Measurements from ENCODE around the gene RPAP2. TPM values are rescaled to one million over a fixed set of nuclear protein-coding genes. Genes with fewer than 3 reads are reported as not detected.

Gene RPAP2
- total and polyA plus RNA-seq, 3 experiments from 2014 or later: 30.8 to 40.7 (median 38.6) TPM

DNA sequence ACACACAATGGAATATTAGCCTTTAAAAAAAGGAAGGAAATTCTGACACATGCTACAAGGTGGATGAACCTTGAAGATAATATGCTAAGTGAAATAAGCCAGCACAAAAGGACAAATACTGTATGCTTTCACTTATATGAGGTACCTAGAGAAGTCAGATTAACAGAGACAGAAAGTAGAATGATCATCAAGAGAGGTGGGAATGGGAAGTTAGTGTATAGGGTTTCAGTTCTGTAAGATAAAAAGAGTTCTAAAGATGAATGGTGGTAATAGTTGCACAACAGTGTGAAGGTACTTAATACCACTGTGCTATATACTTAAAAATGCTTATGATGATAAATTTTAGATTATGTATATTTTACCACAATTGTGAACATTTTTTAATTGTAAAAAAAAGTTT lies 7.2 kb downstream of the RPAP2 start:
- ChIA-PET CTCF (no interaction called here), POLR2A (no interaction called here)
- Histone ChIP-seq H3K27ac (ENCODE audit: low read depth, low read length) (no peak overlapping the region), H3K4me1 (ENCODE audit: insufficient read depth, low read length) (peaks cover 2% of the 10 kb centered on the region), H3K4me3 (ENCODE audit: low read length) (no peak overlapping the region), H3K9me3 (ENCODE audit: low read length) (no peaks in the 10 kb centered on the region), H3K36me3 (ENCODE audit: insufficient read depth, low read length) (no peaks in the 10 kb centered on the region), H3K27me3 (ENCODE audit: insufficient read depth, low read length, poor library complexity, severe bottlenecking) (no peaks in the 10 kb centered on the region)
- DNase-seq: no peak
- no peaks in the 10 kb centered on the region for H3K27me3 Mint-ChIP-seq
- H3K4me3 Mint-ChIP-seq: no peak overlapping the region
- H3K4me1 Mint-ChIP-seq: peaks cover 11 to 18% (median 18%) of the 10 kb centered on the region in 3 donors
- peak overlapping the region in 3 of 8 donors; percentile 0 to 81 (median 8) for H3K27ac Mint-ChIP-seq
- H3K36me3 Mint-ChIP-seq: peaks cover 0 to 60% (median 12%) of the 10 kb centered on the region in 3 donors
- no peaks in the 10 kb centered on the region for H3K9me3 Mint-ChIP-seq

DNA sequence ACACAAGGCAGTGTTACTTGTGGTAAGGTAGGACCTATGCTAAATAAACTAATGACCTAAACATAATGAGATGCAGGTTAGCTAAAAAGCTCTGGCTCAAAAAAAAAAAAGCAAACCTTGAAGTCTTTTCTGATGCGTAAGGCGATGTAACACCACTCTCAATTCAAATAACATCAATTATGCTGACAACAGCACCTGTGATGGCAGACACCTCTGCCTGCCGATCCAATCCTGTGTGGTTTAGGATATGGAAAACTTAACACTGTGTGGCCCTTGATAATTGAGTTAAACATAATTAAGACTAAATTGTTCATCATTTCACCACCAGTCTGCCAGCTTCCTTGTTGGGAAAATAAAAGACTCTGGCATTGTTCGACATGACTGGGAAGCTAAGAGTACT lies 9.1 kb downstream of the RPAP2 start:
- Mint-ChIP-seq H3K27me3 (no peaks in the 10 kb centered on the region), H3K36me3 (peaks cover 0 to 56% (median 12%) of the 10 kb centered on the region in 3 donors), H3K9me3 (no peaks in the 10 kb centered on the region), H3K4me1 (peaks cover 18 to 26% (median 26%) of the 10 kb centered on the region in 3 donors), H3K4me3 (no peak overlapping the region), H3K27ac (peak overlapping the region in 2 of 8 donors; percentile 4 to 5)
- Histone ChIP-seq H3K36me3 (ENCODE audit: insufficient read depth, low read length) (no peaks in the 10 kb centered on the region), H3K27me3 (ENCODE audit: insufficient read depth, low read length, poor library complexity, severe bottlenecking) (no peaks in the 10 kb centered on the region), H3K9me3 (ENCODE audit: low read length) (no peaks in the 10 kb centered on the region), H3K4me3 (ENCODE audit: low read length) (no peak overlapping the region), H3K4me1 (ENCODE audit: insufficient read depth, low read length) (peaks cover 14% of the 10 kb centered on the region), H3K27ac (ENCODE audit: low read depth, low read length) (no peak overlapping the region)
- POLR2A ChIA-PET: interaction anchor here (0.5 to 0.6 kb wide), 2 partner anchors 55 to 76 kb away, joined by 3 read pairs; no protein-coding TSS in a partner anchor
- no peak for DNase-seq
- CTCF ChIA-PET: interaction anchor here (0.9 to 5.0 kb wide), 5 partner anchors 10 to 316 kb away, joined by 3 to 63 read pairs (median 4); partner anchors contain the start of gene GFI1

DNA sequence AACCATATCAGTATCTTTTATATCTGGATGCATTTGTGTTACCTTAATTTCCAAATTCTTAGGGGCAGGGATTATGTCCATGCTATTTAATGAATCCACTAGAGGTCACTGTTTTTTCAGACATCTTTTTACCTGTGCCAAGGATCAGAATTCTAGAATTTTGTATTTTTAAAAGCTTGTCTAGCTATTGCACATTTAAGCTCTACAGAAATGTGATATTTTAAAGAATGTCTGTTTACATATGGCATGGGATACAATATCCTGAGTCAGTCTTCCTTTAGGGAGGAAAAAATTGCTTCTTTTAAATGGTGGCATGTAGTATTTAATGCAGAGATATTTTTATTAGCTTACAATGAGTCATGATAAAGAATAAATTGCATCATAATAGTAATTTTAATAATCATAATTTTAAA lies 11.3 kb downstream of the RPAP2 start:
- Mint-ChIP-seq H3K36me3 (peaks cover 0 to 42% (median 12%) of the 10 kb centered on the region in 3 donors), H3K4me3 (no peak overlapping the region), H3K27ac (peak overlapping the region in 4 of 8 donors; percentile 3 to 66 (median 23)), H3K4me1 (peaks cover 33 to 44% (median 44%) of the 10 kb centered on the region in 3 donors), H3K9me3 (no peaks in the 10 kb centered on the region), H3K27me3 (no peaks in the 10 kb centered on the region)
- no peak overlapping the region for H3K27ac ChIP-seq (ENCODE audit: low read depth, low read length)
- DNase-seq: peak in 2 of 5 donors; percentile 29 to 31
- H3K4me3 ChIP-seq (ENCODE audit: low read length): no peak overlapping the region
- no peaks in the 10 kb centered on the region for H3K36me3 ChIP-seq (ENCODE audit: insufficient read depth, low read length)
- peaks cover 28% of the 10 kb centered on the region for H3K4me1 ChIP-seq (ENCODE audit: insufficient read depth, low read length)
- ChIA-PET CTCF (interaction anchor here (0.6 to 5.0 kb wide), 25 partner anchors 10 to 314 kb away, joined by 3 to 63 read pairs (median 4); partner anchors contain the start of gene GFI1), POLR2A (interaction anchor here (0.5 to 1.1 kb wide), 3 partner anchors 152 to 177 kb away, joined by 3 to 5 read pairs (median 3); partner anchors contain the start of gene GFI1)
- H3K27me3 ChIP-seq (ENCODE audit: insufficient read depth, low read length, poor library complexity, severe bottlenecking): no peaks in the 10 kb centered on the region
- no peaks in the 10 kb centered on the region for H3K9me3 ChIP-seq (ENCODE audit: low read length)

DNA sequence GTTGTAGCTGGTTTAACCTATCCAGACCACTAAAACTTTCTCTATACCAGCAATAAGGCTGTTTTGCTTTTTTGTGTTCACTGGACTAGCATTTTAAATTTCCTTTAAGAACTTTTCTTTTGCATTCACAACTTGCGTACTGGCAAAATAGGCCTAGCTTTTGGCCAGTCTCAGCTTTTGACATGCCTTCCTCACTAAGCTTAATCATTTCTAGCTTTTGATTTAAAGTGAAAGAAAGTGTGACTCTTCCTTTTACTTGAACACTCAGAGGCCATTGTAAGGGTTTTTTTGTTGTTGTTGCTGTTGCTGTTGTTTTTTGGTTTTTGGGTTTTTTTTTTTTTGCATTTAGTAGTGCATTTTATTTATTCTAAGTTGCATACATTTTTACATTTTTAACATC lies 15.2 kb downstream of the RPAP2 start:
- H3K4me3 Mint-ChIP-seq: peak overlapping the region in 3 of 7 donors; percentile 5 to 47 (median 18)
- CTCF ChIA-PET: interaction anchor here (2.5 to 5.3 kb wide), 3 partner anchors 15 to 282 kb away, joined by 7 to 63 read pairs (median 7); partner anchors contain the start of gene GFI1
- no peaks in the 10 kb centered on the region for H3K9me3 Mint-ChIP-seq
- H3K27ac ChIP-seq (ENCODE audit: low read depth, low read length): no peak overlapping the region
- POLR2A ChIA-PET: interaction anchor here (1.2 kb wide), 2 partner anchors 169 to 173 kb away, joined by 7 to 10 read pairs; partner anchors contain the start of gene GFI1
- no peaks in the 10 kb centered on the region for H3K36me3 ChIP-seq (ENCODE audit: insufficient read depth, low read length)
- no peak overlapping the region for H3K4me3 ChIP-seq (ENCODE audit: low read length)
- no peaks in the 10 kb centered on the region for H3K9me3 ChIP-seq (ENCODE audit: low read length)
- H3K4me1 ChIP-seq (ENCODE audit: insufficient read depth, low read length): peaks cover 66% of the 10 kb centered on the region
- H3K27ac Mint-ChIP-seq: peak overlapping the region; percentile 57 to 97 (median 88)
- no peaks in the 10 kb centered on the region for H3K27me3 ChIP-seq (ENCODE audit: insufficient read depth, low read length, poor library complexity, severe bottlenecking)
- H3K4me1 Mint-ChIP-seq: peaks cover 66 to 81% (median 81%) of the 10 kb centered on the region in 3 donors
- H3K36me3 Mint-ChIP-seq: peaks cover 0 to 15% (median 3%) of the 10 kb centered on the region in 3 donors
- DNase-seq: no peak
- H3K27me3 Mint-ChIP-seq: no peaks in the 10 kb centered on the region

DNA sequence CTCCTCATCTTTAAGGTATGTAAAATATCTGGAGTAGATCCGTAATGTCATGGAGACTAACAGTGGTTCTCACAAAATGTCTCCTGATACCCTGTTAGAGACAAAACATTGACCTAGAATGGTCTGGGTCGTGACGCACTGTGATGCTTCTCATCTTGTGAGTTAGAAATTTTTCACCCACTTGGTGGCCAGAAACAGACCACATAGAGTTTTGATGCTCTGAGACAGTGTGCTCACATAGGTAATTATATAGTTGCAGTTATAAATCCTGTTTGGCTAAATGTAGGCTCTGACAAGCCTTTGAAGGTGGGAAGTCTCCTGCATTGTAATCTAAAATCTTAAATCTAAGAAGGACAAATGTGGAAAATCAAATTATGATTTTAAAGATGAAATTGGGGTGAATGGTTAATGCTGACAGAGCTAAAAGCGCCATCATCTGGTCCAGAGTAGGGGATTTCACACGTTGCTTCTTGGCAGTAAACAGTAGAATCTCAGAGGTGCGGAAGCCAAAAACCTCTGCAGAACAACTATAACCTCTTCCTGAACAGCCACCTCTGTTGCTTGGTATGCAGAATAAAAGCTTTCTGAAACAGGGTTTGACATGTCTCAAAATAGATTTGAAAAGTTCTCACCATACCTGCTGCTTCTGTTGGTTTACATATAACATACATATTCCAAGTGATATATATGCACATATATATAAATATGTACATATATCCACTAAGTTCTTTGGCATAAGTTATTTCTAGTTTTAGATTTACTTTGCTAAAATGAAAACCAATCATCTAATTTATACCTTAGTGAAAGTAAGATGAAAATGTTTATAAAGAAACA lies 17.1 kb downstream of the RPAP2 start:
- H3K4me3 Mint-ChIP-seq: peak overlapping the region; percentile 19 to 63 (median 52)
- peaks cover 5 to 14% (median 6%) of the 10 kb centered on the region in 3 donors for H3K36me3 Mint-ChIP-seq
- H3K4me3 ChIP-seq (ENCODE audit: low read length): no peak overlapping the region
- H3K27ac Mint-ChIP-seq: peak overlapping the region; percentile 86 to 98 (median 94)
- H3K27me3 Mint-ChIP-seq: no peaks in the 10 kb centered on the region
- H3K9me3 Mint-ChIP-seq: no peaks in the 10 kb centered on the region
- H3K4me1 ChIP-seq (ENCODE audit: insufficient read depth, low read length): peaks cover 68% of the 10 kb centered on the region
- no peaks in the 10 kb centered on the region for H3K27me3 ChIP-seq (ENCODE audit: insufficient read depth, low read length, poor library complexity, severe bottlenecking)
- DNase-seq: peak; percentile 13 to 72 (median 67)
- ChIA-PET POLR2A (interaction anchor here (1.0 to 3.3 kb wide), 4 partner anchors 52 to 170 kb away, joined by 3 to 21 read pairs (median 5); partner anchors contain the start of gene GFI1), CTCF (interaction anchor here (1.0 to 5.3 kb wide), 5 partner anchors 18 to 305 kb away, joined by 3 to 63 read pairs (median 4); partner anchors contain the start of gene GFI1)
- peak overlapping the region; percentile 24 for H3K27ac ChIP-seq (ENCODE audit: low read depth, low read length)
- H3K9me3 ChIP-seq (ENCODE audit: low read length): no peaks in the 10 kb centered on the region
- no peaks in the 10 kb centered on the region for H3K36me3 ChIP-seq (ENCODE audit: insufficient read depth, low read length)
- H3K4me1 Mint-ChIP-seq: peaks cover 66 to 79% (median 78%) of the 10 kb centered on the region in 3 donors

DNA sequence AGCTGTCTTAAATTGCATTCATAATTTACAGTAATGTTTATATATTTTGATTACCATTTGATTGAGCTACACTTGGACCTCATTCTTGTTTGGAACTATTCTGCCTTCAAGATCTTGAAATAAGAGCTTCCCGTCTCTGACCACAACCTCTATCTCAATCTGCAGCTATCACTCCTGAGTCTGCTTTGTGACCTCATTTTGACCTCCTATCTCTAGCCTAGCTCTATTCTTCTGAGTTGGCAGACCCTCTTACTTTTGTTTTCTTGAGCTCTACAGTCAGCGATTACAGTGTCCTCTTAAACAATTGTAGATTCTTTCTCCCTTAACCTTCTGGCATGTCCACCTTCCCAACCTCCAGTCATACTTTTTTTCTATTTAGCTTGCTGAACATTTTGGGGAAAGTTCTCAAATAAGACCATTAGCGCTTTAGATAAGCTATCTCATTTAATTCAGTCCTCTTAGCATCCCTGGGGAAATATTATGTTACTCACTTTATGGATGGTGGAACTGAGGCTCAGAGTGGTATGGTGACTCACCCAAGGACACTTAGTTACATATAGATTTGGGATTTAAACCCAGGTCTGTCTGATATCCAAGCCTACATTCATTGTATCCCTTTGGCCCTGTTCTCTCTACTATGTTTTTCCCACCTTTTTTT lies 19.1 kb downstream of the RPAP2 start:
- H3K36me3 Mint-ChIP-seq: peaks cover 6 to 12% (median 6%) of the 10 kb centered on the region in 3 donors
- Histone ChIP-seq H3K36me3 (ENCODE audit: insufficient read depth, low read length) (no peaks in the 10 kb centered on the region), H3K4me3 (ENCODE audit: low read length) (no peak overlapping the region), H3K27ac (ENCODE audit: low read depth, low read length) (no peak overlapping the region), H3K27me3 (ENCODE audit: insufficient read depth, low read length, poor library complexity, severe bottlenecking) (no peaks in the 10 kb centered on the region), H3K9me3 (ENCODE audit: low read length) (no peaks in the 10 kb centered on the region), H3K4me1 (ENCODE audit: insufficient read depth, low read length) (peaks cover 56% of the 10 kb centered on the region)
- H3K27me3 Mint-ChIP-seq: no peaks in the 10 kb centered on the region
- H3K9me3 Mint-ChIP-seq: no peaks in the 10 kb centered on the region
- peaks cover 54 to 66% (median 62%) of the 10 kb centered on the region in 3 donors for H3K4me1 Mint-ChIP-seq
- CTCF ChIA-PET: interaction anchor here (0.8 to 5.3 kb wide), 2 partner anchors 22 to 167 kb away, joined by 3 to 63 read pairs; partner anchors contain the start of gene GFI1
- peak in 3 of 5 donors; percentile 8 to 53 (median 44) for DNase-seq
- H3K27ac Mint-ChIP-seq: peak overlapping the region; percentile 79 to 97 (median 85)
- H3K4me3 Mint-ChIP-seq: peak overlapping the region; percentile 38 to 74 (median 66)
- POLR2A ChIA-PET: interaction anchor here (0.6 to 3.3 kb wide), 3 partner anchors 16 to 168 kb away, joined by 3 to 21 read pairs (median 4); partner anchors contain the start of genes GFI1, GLMN and RPAP2

DNA sequence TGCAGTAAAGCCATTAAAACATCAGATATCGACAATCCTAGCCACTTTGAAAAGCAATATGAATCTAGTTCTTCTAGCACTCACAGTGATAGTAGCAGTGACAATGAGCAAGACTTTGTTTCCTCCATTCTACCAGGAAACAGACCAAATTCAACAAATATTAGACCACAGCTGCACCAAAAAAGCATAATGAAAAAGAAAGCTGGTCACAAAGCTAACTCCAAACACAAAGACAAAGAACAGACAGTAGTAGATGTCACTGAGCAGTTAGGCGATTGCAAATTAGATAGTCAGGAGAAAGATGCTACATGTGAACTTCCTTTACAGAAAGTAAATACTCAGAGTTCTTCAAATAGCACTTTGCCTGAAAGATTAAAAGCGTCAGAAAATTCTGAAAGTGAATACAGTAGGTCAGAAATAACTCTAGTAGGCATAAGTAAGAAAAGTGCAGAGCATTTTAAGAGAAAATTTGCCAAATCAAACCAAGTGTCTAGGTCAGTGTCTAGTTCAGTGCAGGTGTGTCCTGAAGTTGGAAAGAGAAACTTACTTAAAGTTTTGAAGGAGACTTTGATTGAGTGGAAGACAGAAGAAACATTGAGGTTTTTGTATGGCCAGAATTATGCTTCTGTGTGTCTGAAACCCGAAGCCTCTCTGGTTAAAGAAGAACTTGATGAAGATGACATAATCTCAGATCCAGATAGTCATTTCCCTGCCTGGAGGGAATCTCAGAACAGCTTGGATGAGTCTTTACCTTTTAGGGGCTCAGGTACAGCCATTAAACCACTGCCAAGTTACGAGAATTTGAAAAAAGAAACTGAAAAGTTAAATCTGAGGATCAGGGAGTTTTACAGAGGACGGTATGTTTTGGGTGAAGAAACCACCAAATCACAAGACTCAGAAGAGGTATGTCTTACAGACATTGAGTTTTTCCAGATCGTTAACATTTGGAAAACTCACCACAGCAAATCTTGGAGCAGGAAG lies 24.9 kb downstream of the RPAP2 start:
- ChIA-PET CTCF (no interaction called here), POLR2A (no interaction called here)
- H3K9me3 Mint-ChIP-seq: peaks cover 12 to 22% (median 18%) of the 10 kb centered on the region in 5 donors
- no peak for DNase-seq
- peaks cover 13% of the 10 kb centered on the region for H3K4me1 ChIP-seq (ENCODE audit: insufficient read depth, low read length)
- H3K27me3 ChIP-seq (ENCODE audit: insufficient read depth, low read length, poor library complexity, severe bottlenecking): no peaks in the 10 kb centered on the region
- H3K4me3 Mint-ChIP-seq: peak overlapping the region; percentile 26 to 84 (median 58)
- H3K27ac Mint-ChIP-seq: peak overlapping the region; percentile 56 to 97 (median 92)
- H3K4me1 Mint-ChIP-seq: peaks cover 21 to 31% (median 27%) of the 10 kb centered on the region in 3 donors
- peaks cover 34 to 59% (median 46%) of the 10 kb centered on the region in 3 donors for H3K36me3 Mint-ChIP-seq
- H3K27ac ChIP-seq (ENCODE audit: low read depth, low read length): no peak overlapping the region
- H3K9me3 ChIP-seq (ENCODE audit: low read length): no peaks in the 10 kb centered on the region
- H3K4me3 ChIP-seq (ENCODE audit: low read length): no peak overlapping the region
- H3K27me3 Mint-ChIP-seq: no peaks in the 10 kb centered on the region
- H3K36me3 ChIP-seq (ENCODE audit: insufficient read depth, low read length): peaks cover 3% of the 10 kb centered on the region

Measured in CD8-positive, alpha-beta memory T cell (primary cell).